ENCODE data around the gene TXNDC9. TPM values are rescaled to one million over a fixed set of nuclear protein-coding genes. Genes with fewer than 3 reads are reported as not detected.
"Not testable (repeated sequence)": the region's sequence is repeated elsewhere in the genome, so short reads cannot be mapped to it uniquely, and the experiment has no call there.

Gene TXNDC9, protein sequence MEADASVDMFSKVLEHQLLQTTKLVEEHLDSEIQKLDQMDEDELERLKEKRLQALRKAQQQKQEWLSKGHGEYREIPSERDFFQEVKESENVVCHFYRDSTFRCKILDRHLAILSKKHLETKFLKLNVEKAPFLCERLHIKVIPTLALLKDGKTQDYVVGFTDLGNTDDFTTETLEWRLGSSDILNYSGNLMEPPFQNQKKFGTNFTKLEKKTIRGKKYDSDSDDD
- total RNA-seq = 20.8 TPM
- long read RNA-seq, transcript TXNDC9-201 (5 exons, 1,637 nt) = major isoform, 41 of 45 reads
- long read RNA-seq, partial matches to known transcripts = 1 of 45 reads
- long read RNA-seq, other reads (novel, unspliced or antisense) = 1 of 45 reads

DNA sequence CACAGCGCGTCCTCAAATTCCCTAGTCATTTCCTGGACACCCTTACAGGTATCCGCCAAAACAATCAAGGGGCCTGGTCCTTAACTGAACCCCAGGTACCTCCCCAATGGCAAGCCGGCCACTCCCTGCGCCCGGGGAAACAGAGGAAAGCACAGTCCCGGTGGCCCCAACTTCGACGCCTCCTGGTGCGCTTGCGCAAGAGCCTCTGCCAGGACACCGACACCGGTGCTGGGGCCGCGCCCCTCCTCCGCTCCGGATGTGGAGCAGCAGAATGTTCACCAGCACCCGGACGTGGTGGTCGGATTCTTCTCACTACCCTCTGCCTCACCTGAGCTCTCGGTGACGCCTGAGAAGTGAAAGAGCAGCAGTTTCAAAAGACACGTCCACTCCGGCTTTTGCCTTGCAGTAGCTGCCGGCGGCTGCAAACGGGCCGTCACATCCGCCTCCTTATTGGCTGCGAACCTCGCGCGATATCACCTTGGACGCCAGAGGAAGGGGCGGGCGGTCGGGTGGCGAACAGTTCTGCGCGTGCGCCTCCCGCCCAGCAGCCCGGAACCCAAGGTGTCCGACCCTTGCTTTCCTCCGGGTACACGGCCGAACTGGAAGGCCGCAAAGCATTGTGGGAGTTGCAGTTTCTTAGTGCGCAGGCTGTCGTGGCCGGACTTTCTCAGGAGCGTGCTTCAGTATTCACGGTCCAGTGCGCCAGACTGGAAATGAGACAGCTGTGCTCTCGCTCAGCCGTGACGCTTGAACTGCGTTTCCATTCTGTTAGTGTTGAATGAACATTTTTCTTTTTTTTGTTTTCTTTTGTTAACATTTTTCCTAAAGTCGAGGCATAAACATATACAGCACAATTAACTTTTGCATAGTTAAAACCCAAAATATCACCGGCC lies at the start of gene TXNDC9:
TSS of gene TXNDC9 (minus strand) at position 423 of the 893 bp plus-strand sequence. CDS start 3,123 bp downstream, outside the sequence.
- DNase-seq (peak; percentile 98), ATAC-seq (peak; percentile 93)
- intact Hi-C loops (cut with micrococcal nuclease) = no loop called here

DNA sequence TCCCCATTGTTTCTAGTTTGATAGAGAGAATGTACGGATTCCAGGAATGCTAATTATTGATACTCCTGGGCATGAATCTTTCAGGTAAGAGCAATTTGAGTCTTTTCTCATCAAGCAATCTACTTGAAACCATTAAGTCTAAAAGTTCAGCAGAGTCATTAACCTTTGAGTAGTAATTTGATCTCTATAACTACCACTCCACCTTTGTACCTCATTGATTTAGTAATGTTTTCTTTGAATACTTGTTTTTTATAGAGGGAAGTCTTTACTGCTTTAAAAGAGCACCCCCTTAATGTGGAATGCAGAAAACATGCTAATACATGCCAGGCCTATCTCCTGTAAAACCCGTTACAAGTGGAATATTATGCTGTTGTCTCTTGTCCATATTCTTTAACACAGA lies 46.0 kb upstream of the TXNDC9 start:
- intact Hi-C loops (cut with micrococcal nuclease) = no loop called here
- DNase-seq (no peak), ATAC-seq (no peak)

GRCh38 chr2:99380376-99381010 lies 44.4 kb upstream of the TXNDC9 start:
- DNase-seq = no peak
- intact Hi-C loops (cut with micrococcal nuclease) = no loop called here
- no peak for ATAC-seq

- DNase-seq = no peak
- intact Hi-C loops (cut with micrococcal nuclease) = no loop called here
- ATAC-seq = no peak
These were observed 41.7 kb upstream of the TXNDC9 start for GRCh38 chr2:99377879-99378278.

DNA sequence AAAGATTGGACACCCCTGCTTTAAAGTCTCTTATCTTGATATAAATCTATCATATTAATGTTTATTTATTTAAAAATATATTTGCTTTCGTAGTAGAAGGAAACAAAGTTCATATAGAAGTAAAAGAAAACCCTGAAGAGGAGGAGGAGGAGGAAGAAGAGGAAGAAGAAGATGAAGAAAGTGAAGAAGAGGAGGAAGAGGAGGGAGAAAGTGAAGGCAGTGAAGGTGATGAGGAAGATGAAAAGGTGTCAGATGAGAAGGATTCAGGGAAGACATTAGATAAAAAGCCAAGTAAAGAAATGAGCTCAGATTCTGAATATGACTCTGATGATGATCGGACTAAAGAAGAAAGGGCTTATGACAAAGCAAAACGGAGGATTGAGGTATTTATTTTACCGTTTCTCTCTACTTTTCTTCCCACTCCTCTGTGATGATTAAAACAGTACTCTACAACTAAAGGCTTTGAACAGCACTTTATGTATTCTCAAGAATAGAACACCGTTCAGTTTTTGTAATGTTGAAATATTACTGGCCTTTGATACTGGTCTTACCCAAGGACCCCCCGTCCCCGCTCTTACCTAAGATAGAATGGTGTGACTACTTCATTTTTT lies 40.2 kb upstream of the TXNDC9 start:
- intact Hi-C loops (cut with micrococcal nuclease) = no loop called here

DNA sequence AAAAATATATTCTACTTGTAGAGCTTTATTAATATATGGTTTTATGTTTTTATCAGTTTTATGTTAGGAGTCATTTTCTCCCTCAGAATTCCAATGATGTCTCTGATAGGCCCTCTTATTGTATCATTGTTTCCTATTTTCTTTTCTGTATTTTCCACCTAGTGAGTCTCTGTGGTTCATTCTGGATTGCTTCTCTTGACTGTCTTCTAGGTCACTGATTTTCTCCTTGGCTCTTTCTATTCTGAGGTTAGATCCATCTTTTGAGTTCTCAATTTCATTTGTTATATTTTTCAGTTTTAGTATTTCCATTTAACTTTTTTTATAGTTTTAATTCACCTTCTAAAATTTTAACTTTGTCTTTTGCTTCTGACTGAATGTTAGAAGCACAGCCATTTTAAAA lies 38.6 kb upstream of the TXNDC9 start:
- intact Hi-C loops (cut with micrococcal nuclease) = no loop called here
- ATAC-seq = no peak
- DNase-seq = no peak

More for the DNA sequence above, 40.2 kb upstream of the TXNDC9 start:
- DNase-seq (no peak), ATAC-seq (no peak)

- DNase-seq = no peak
- intact Hi-C loops (cut with micrococcal nuclease) = no loop called here
- ATAC-seq = no peak
These were observed 37.0 kb upstream of the TXNDC9 start for GRCh38 chr2:99373144-99373543.

DNA sequence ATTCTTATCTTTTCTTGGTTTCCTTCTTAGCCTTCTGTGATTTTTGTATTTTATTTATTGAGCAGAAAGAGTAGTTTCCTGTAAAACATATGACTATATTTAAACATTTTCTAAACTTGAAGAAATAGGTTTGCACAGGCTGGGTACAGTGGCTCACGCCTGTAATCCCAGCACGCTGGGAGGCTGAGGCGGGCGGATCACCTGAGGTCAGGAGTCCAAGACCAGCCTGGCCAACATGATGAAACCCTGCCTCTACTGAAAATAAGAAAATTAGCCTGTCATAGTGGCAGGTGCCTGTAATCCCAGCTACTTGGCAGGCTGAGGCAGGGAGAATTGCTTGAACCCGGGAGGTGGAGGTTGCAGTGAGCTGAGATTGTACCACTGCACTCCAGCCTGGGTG lies 32.7 kb upstream of the TXNDC9 start:
- intact Hi-C loops (cut with micrococcal nuclease); ATAC-seq; DNase-seq: not testable (repeated sequence)

GRCh38 chr2:99365661-99366060 lies 29.5 kb upstream of the TXNDC9 start:
- intact Hi-C loops (cut with micrococcal nuclease) = no loop called here
- ATAC-seq (no peak), DNase-seq (no peak)

- ATAC-seq (no peak), DNase-seq (no peak)
- intact Hi-C loops (cut with micrococcal nuclease) = no loop called here
These were observed 20.7 kb upstream of the TXNDC9 start for GRCh38 chr2:99356853-99357252.

DNA sequence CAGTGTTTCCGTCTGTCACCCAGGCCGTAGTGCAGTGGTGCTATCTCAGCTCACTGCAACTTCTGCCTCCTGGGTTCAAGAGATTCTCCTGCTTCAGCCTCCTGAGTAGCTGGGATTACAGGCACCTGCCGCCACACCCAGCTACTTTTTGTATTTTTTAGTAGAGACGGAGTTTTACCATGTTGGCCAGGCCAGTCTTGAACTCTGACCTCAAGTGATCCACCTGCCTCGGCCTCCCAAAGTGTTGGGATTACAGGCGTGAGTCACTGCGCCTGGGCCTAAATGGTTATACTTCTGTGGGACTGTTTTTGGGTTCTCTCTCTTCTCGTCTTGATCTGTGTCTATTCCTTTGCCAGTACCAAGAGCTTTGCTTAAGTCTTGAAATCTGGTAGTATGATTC lies 18.7 kb upstream of the TXNDC9 start:
- DNase-seq; intact Hi-C loops (cut with micrococcal nuclease); ATAC-seq: not testable (repeated sequence)

DNA sequence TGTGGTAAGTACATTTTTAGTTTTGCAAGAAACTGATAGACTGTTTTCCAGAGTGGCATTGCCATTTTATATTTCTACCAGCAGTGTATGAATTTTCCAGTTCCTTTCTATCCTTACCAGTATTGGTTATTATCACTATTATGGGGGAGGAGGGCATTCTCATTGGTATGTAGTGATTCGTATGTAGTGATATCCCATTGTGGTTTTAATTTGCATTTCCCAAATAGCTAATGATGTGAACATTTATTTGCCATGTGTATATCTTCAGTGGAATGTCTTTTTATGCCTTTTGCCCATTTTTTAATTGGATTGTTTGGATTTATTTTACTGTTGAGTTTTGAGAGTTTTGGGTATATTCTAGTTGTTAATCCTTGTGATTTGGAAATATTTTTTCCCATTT lies 17.9 kb upstream of the TXNDC9 start:
- ATAC-seq (no peak), DNase-seq (no peak)
- intact Hi-C loops (cut with micrococcal nuclease) = no loop called here

DNA sequence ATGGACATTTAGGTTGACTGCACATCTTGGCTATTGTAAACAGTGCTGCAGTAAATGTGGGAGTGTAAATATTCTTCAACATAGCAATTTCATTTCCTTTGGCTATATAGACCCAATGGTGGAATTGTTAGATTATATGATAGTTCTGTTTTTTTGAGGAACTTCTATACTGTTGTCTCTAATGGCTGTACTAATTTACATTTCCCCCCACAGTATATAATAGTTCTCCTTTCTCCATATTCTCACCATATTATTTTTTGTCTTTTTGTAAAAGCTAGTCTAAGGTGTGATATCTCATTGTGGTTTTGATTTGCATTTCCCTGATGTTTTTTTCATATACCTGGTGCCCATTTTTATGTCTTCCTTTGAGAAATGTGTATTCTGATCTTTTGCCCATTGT lies 14.1 kb upstream of the TXNDC9 start:
- DNase-seq (no peak), ATAC-seq (no peak)
- intact Hi-C loops (cut with micrococcal nuclease) = no loop called here

- ATAC-seq = no peak
- intact Hi-C loops (cut with micrococcal nuclease) = loop anchor here (10.0 kb wide), 1 partner anchor 127 kb away; no protein-coding TSS in a partner anchor
- no peak for DNase-seq
These were observed 12.0 kb upstream of the TXNDC9 start for GRCh38 chr2:99348173-99348572.

- intact Hi-C loops (cut with micrococcal nuclease) = loop anchor here (10.0 kb wide), 1 partner anchor 129 kb away; no protein-coding TSS in a partner anchor
These were observed 10.1 kb upstream of the TXNDC9 start for GRCh38 chr2:99346218-99346617.

GRCh38 chr2:99345446-99345845 lies 9.3 kb upstream of the TXNDC9 start:
- intact Hi-C loops (cut with micrococcal nuclease) = loop anchor here (10.0 kb wide), 1 partner anchor 129 kb away; no protein-coding TSS in a partner anchor
- not testable (repeated sequence) for DNase-seq, ATAC-seq

More at GRCh38 chr2:99346218-99346617, 10.1 kb upstream of the TXNDC9 start:
- ATAC-seq = no peak
- DNase-seq = no peak

DNA sequence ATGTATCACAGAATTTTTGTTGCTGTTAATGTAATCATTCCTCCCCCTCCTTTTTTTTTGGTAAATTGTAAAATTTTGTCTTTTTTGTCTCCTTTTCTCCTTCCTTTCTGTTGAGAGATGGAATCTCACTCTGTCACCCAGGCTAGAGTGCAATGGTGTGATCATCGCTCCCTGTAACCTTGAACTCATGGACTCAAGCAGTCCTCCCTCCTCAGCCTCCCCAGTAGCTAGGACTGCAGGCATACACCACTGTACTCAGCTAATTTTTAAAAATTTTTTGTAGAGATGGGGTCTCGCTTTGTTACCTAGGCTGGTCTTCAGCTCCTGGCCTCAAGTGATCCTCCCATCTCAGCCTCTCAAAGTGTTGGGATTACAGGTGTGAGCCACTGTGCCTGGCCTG lies 6.4 kb upstream of the TXNDC9 start:
- no peak for DNase-seq
- intact Hi-C loops (cut with micrococcal nuclease) = loop anchor here (10.0 kb wide), 1 partner anchor 132 kb away; no protein-coding TSS in a partner anchor
- ATAC-seq = no peak

GRCh38 chr2:99340669-99341236 lies 4.6 kb upstream of the TXNDC9 start:
- DNase-seq = no peak
- ATAC-seq = no peak
- intact Hi-C loops (cut with micrococcal nuclease) = loop anchor here (10.0 kb wide), 1 partner anchor 134 kb away; no protein-coding TSS in a partner anchor
